ENCODE measurements around the gene CCDC167.

- TF ChIP-seq CTCF (IDR thresholded peaks at IDR 0.05 in 2 of 3, conservative IDR thresholded peaks at IDR 0.05 in 1 of 3; ENCODE audit: control insufficient read depth in 2 of 3, extremely low read depth in 1 of 3, insufficient read depth in 1 of 3, low read depth in 3 of 3, low read length in 3 of 3) (no peak), REST (IDR thresholded peaks at IDR 0.05; ENCODE audit: low read depth, low read length) (no peak), MXI1 (IDR thresholded peaks at IDR 0.05; ENCODE audit: low read depth, low read length) (no peak), EP300 (IDR thresholded peaks at IDR 0.05; ENCODE audit: borderline replicate concordance in 1 of 2, control insufficient read depth in 1 of 2, low read depth in 2 of 2, low read length in 2 of 2) (no peak), ZSCAN29 (IDR thresholded peaks at IDR 0.05) (no peak), EZH2 (IDR thresholded peaks at IDR 0.05; ENCODE audit: borderline replicate concordance, control insufficient read depth, low read depth, low read length) (no peak), POLR2A (IDR thresholded peaks at IDR 0.05; ENCODE audit: low read depth, low read length) (0 out of 2 replicates have a peak, but pooled peaks have one; percentile 13), CREB1 (IDR thresholded peaks at IDR 0.05; ENCODE audit: low read depth) (no peak), RAD21 (IDR thresholded peaks at IDR 0.05; ENCODE audit: insufficient read depth, low read depth, low read length) (no peak), HDAC6 (IDR thresholded peaks at IDR 0.05; ENCODE audit: unreplicated experiment) (no peak), POLR2AphosphoS5 (IDR thresholded peaks at IDR 0.05; ENCODE audit: low read length) (0 out of 2 replicates have a peak, but pooled peaks have one; percentile 26), SRF (IDR thresholded peaks at IDR 0.05; ENCODE audit: low read depth in 2 of 2, low read length in 2 of 2) (no peak)
These were observed 9.0 kb downstream of the CCDC167 start for GRCh38 chr6:37490536-37491170.
